Mesothelial cell of epicardium (in vitro differentiated cells): Measurements from ENCODE around the gene RUNX3. TPM values are rescaled to one million over a fixed set of nuclear protein-coding genes. Genes with fewer than 3 reads are reported as not detected.

Experiments
- DNase-seq, 2 experiments: peaks; one replicate each; pipeline ENCODE4 v3.0.0; 2021; ENCODE audit warnings: low spot score in 2 of 2; ENCODE audit not compliant: unreplicated experiment in 2 of 2
- H3K27ac Mint-ChIP-seq: 2 replicates; pipeline ENCODE4 v1.8.0; 2021; ENCODE audit warnings: mixed read lengths
- H3K27me3 Mint-ChIP-seq: 2 replicates; pipeline ENCODE4 v1.8.0; 2021; ENCODE audit warnings: low read depth, mixed read lengths
- H3K36me3 Mint-ChIP-seq: 2 replicates; pipeline ENCODE4 v1.8.0; 2021; ENCODE audit warnings: mixed read lengths
- H3K4me1 Mint-ChIP-seq: 2 replicates; pipeline ENCODE4 v1.8.0; 2021; ENCODE audit warnings: mixed read lengths
- H3K4me3 Mint-ChIP-seq: 2 replicates; pipeline ENCODE4 v1.8.0; 2021; ENCODE audit warnings: mild to moderate bottlenecking, moderate library complexity, mixed read lengths
- H3K9me3 Mint-ChIP-seq: 2 replicates; pipeline ENCODE4 v1.8.0; 2021; ENCODE audit warnings: mixed read lengths
- CTCF ChIP-seq: fragments of 200-600 bp; sonication (generic); IDR thresholded peaks from one replicate; pipeline ENCODE4 v1.5.0; 2021; ENCODE audit warnings: antibody characterized with exemption; ENCODE audit not compliant: unreplicated experiment
- total RNA-seq: library from RNA; stranded (reverse); gene quantifications from 3 replicates; pipeline ENCODE4 v1.2.1, GENCODE V29; 2021

The RUNX3 gene
- total RNA-seq, 1 donor from 2014 or later: 0.13 TPM

- Mint-ChIP-seq H3K4me3 (no peak overlapping the region), H3K36me3 (no peaks in the 10 kb centered on the region), H3K27ac (no peak overlapping the region), H3K27me3 (peaks cover 16% of the 10 kb centered on the region), H3K9me3 (peaks cover 3% of the 10 kb centered on the region), H3K4me1 (no peaks in the 10 kb centered on the region)
- DNase-seq: no peak
- TF ChIP-seq CTCF: no peak
Observed at GRCh38 chr1:24945354-24946326, 15.6 kb upstream of the RUNX3 start.

- DNase-seq: no peak
- no peak for TF ChIP-seq CTCF
- Mint-ChIP-seq H3K4me3 (no peak overlapping the region), H3K27ac (no peak overlapping the region), H3K36me3 (no peaks in the 10 kb centered on the region), H3K27me3 (peaks cover 16% of the 10 kb centered on the region), H3K9me3 (peaks cover 3% of the 10 kb centered on the region), H3K4me1 (no peaks in the 10 kb centered on the region)
Observed at GRCh38 chr1:24944318-24944717, 14.2 kb upstream of the RUNX3 start.

- Mint-ChIP-seq H3K4me1 (no peaks in the 10 kb centered on the region), H3K4me3 (no peak overlapping the region), H3K27me3 (peaks cover 21% of the 10 kb centered on the region), H3K9me3 (peaks cover 3% of the 10 kb centered on the region), H3K36me3 (no peaks in the 10 kb centered on the region), H3K27ac (no peak overlapping the region)
- no peak for DNase-seq
- no peak for TF ChIP-seq CTCF
Observed at GRCh38 chr1:24942789-24943188, 12.7 kb upstream of the RUNX3 start.

GRCh38 chr1:24941564-24941963 is 11.5 kb upstream of the RUNX3 start:
- Mint-ChIP-seq H3K4me3 (no peak overlapping the region), H3K36me3 (no peaks in the 10 kb centered on the region), H3K9me3 (peaks cover 3% of the 10 kb centered on the region), H3K4me1 (peaks cover 2% of the 10 kb centered on the region), H3K27ac (no peak overlapping the region), H3K27me3 (peaks cover 21% of the 10 kb centered on the region)
- no peak for DNase-seq
- TF ChIP-seq CTCF: no peak

- no peak for TF ChIP-seq CTCF
Observed at GRCh38 chr1:24940231-24940630, 10.2 kb upstream of the RUNX3 start.

More at GRCh38 chr1:24940231-24940630, 10.2 kb upstream of the RUNX3 start:
- H3K27me3 Mint-ChIP-seq: peaks cover 27% of the 10 kb centered on the region
- peaks cover 3% of the 10 kb centered on the region for H3K9me3 Mint-ChIP-seq
- peaks cover 2% of the 10 kb centered on the region for H3K4me1 Mint-ChIP-seq
- no peak for DNase-seq
- H3K36me3 Mint-ChIP-seq: no peaks in the 10 kb centered on the region
- H3K4me3 Mint-ChIP-seq: no peak overlapping the region
- no peak overlapping the region for H3K27ac Mint-ChIP-seq
